HG02885 (cell line): Measurements from ENCODE around the gene AP2A1.

Experiments
- ATAC-seq: cut with Tn5 transposase; IDR thresholded peaks from one replicate; pipeline ENCODE4 v1.9.1; 2021; ENCODE audit warnings: mild to moderate bottlenecking; ENCODE audit not compliant: unreplicated experiment, poor library complexity

The AP2A1 gene

GRCh38 chr19:49764341-49764740 lies 2.5 kb upstream of the AP2A1 start:
- no peak for ATAC-seq

- peak; percentile 92 for ATAC-seq
Measured at GRCh38 chr19:49766007-49766929, 533 bp upstream of the AP2A1 start.

- no peak for ATAC-seq
Measured at GRCh38 chr19:49767381-49767780, 580 bp downstream of the AP2A1 start.

GRCh38 chr19:49767967-49768581 lies 1.3 kb downstream of the AP2A1 start:
- ATAC-seq: no peak

- ATAC-seq: no peak
Measured at GRCh38 chr19:49770529-49770928, 3.7 kb downstream of the AP2A1 start.

- no peak for ATAC-seq
Measured at GRCh38 chr19:49771674-49772139, 4.9 kb downstream of the AP2A1 start.

GRCh38 chr19:49772850-49773432 lies 6.1 kb downstream of the AP2A1 start:
- no peak for ATAC-seq

GRCh38 chr19:49773663-49774350 lies 7.0 kb downstream of the AP2A1 start:
- no peak for ATAC-seq

- ATAC-seq: no peak
Measured at GRCh38 chr19:49774969-49775368, 8.2 kb downstream of the AP2A1 start.

GRCh38 chr19:49775742-49776370 lies 9.1 kb downstream of the AP2A1 start:
- no peak for ATAC-seq

GRCh38 chr19:49776371-49776764 lies 9.6 kb downstream of the AP2A1 start:
- ATAC-seq: no peak

GRCh38 chr19:49779731-49780555 lies 13.1 kb downstream of the AP2A1 start:
- no peak for ATAC-seq

GRCh38 chr19:49780861-49781260 lies 14.1 kb downstream of the AP2A1 start:
- no peak for ATAC-seq

GRCh38 chr19:49781394-49781793 lies 14.6 kb downstream of the AP2A1 start:
- no peak for ATAC-seq

GRCh38 chr19:49782515-49782914 lies 15.7 kb downstream of the AP2A1 start:
- ATAC-seq: no peak

GRCh38 chr19:49786376-49786820 lies 19.6 kb downstream of the AP2A1 start:
- no peak for ATAC-seq

- no peak for ATAC-seq
Measured at GRCh38 chr19:49787746-49788145, 20.9 kb downstream of the AP2A1 start.

GRCh38 chr19:49788857-49789256 lies 22.1 kb downstream of the AP2A1 start:
- ATAC-seq: no peak

GRCh38 chr19:49790866-49791265 lies 24.1 kb downstream of the AP2A1 start:
- ATAC-seq: no peak
